ENCODE measurements around the gene CACNA1D.

- TF ChIP-seq, protein P1, sequence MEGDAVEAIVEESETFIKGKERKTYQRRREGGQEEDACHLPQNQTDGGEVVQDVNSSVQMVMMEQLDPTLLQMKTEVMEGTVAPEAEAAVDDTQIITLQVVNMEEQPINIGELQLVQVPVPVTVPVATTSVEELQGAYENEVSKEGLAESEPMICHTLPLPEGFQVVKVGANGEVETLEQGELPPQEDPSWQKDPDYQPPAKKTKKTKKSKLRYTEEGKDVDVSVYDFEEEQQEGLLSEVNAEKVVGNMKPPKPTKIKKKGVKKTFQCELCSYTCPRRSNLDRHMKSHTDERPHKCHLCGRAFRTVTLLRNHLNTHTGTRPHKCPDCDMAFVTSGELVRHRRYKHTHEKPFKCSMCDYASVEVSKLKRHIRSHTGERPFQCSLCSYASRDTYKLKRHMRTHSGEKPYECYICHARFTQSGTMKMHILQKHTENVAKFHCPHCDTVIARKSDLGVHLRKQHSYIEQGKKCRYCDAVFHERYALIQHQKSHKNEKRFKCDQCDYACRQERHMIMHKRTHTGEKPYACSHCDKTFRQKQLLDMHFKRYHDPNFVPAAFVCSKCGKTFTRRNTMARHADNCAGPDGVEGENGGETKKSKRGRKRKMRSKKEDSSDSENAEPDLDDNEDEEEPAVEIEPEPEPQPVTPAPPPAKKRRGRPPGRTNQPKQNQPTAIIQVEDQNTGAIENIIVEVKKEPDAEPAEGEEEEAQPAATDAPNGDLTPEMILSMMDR (IDR thresholded peaks at IDR 0.05), result no peak
- TF ChIP-seq ZFX (IDR thresholded peaks at IDR 0.05; ENCODE audit: borderline replicate concordance), result no peak
Observed at GRCh38 chr3:53635041-53635440, 140.6 kb downstream of the CACNA1D start.
